CD4-positive, alpha-beta T cell (primary cell): Measurements from ENCODE around the gene MAPRE2. TPM values are rescaled to one million over a fixed set of nuclear protein-coding genes. Genes with fewer than 3 reads are reported as not detected.

ENCODE experiments used
- ATAC-seq: fragments of 200-7000 bp; cut with Tn5 transposase; one replicate; pipeline ENCODE4 v1.10.0; 2022; ENCODE audit warnings: mild to moderate bottlenecking; ENCODE audit not compliant: poor library complexity
- CTCF ChIA-PET: fragments of 350-600 bp; sonication (Branson Sonifier 250); formaldehyde crosslinking; loops from one replicate; lab custom pipeline; 2021; ENCODE audit warnings: antibody characterized with exemption, inconsistent platforms; lab: Charles Lee
- POLR2A ChIA-PET: fragments of 350-600 bp; sonication (Branson Sonifier 250); formaldehyde crosslinking; loops from one replicate; lab custom pipeline; 2021; ENCODE audit warnings: antibody characterized with exemption, inconsistent platforms; lab: Charles Lee
- DNase-seq, 14 experiments: peaks; one replicate each; pipeline ENCODE4 v3.0.0-alpha.2; 2013 to 2020; ENCODE audit warnings: mixed read lengths in 2 of 14
- H3K27ac ChIP-seq, 2 donors: one replicate each; pipeline versions ENCODE4 v1.5.1 to v1.7.0; 2013; ENCODE audit warnings: low read length in 2 of 2, low read depth in 1 of 2, mild to moderate bottlenecking in 1 of 2
- H3K27me3 ChIP-seq, 2 experiments: 1 replicate in 1 of 2; 2 replicates in 1 of 2; pipeline versions ENCODE4 v1.6.1 to v1.7.0; 2013; ENCODE audit warnings: low read length in 2 of 2, control low read depth in 1 of 2, mild to moderate bottlenecking in 1 of 2, moderate library complexity in 1 of 2; ENCODE audit not compliant: insufficient read depth in 2 of 2, control insufficient read depth in 1 of 2
- H3K36me3 ChIP-seq: one replicate; pipeline ENCODE4 v1.6.1; 2013; ENCODE audit warnings: low read length, control low read depth; ENCODE audit not compliant: insufficient read depth
- H3K4me1 ChIP-seq: one replicate; pipeline ENCODE4 v1.6.1; 2013; ENCODE audit warnings: low read length, control low read depth; ENCODE audit not compliant: insufficient read depth
- H3K4me3 ChIP-seq: one replicate; pipeline ENCODE4 v1.5.1; 2013; ENCODE audit warnings: mild to moderate bottlenecking, low read length, moderate library complexity
- H3K9me3 ChIP-seq, 2 experiments: 1 replicate in 1 of 2; 2 replicates in 1 of 2; pipeline versions ENCODE4 v1.6.1 to v1.7.0; 2013; ENCODE audit warnings: low read length in 2 of 2, mild to moderate bottlenecking in 2 of 2, control low read depth in 1 of 2, moderate library complexity in 1 of 2; ENCODE audit not compliant: control insufficient read depth in 1 of 2, insufficient read depth in 1 of 2
- H3K27ac Mint-ChIP-seq: one replicate; pipeline ENCODE4 v1.8.0; 2020; ENCODE audit warnings: mixed read lengths
- H3K27me3 Mint-ChIP-seq: one replicate; pipeline ENCODE4 v1.8.0; 2021; ENCODE audit warnings: mixed read lengths
- H3K36me3 Mint-ChIP-seq: one replicate; pipeline ENCODE4 v1.8.0; 2021; ENCODE audit warnings: low read depth, mixed read lengths
- H3K4me1 Mint-ChIP-seq: one replicate; pipeline ENCODE4 v1.8.0; 2021; ENCODE audit warnings: low read depth, mixed read lengths
- H3K4me3 Mint-ChIP-seq: one replicate; pipeline ENCODE4 v1.8.0; 2020; ENCODE audit warnings: mild to moderate bottlenecking, mixed read lengths
- H3K9me3 Mint-ChIP-seq: one replicate; pipeline ENCODE4 v1.8.0; 2020; ENCODE audit warnings: mixed read lengths
- intact Hi-C, 2 experiments: fragments of 100-400 bp; cut with DNase I in 1 of 2; cut with micrococcal nuclease in 1 of 2; formaldehyde crosslinking; loops; one replicate each; pipeline versions ENCODE4 v1.15.1 to v1.9.0; 2023 to 2025; cut with DNase I, micrococcal nuclease
- total RNA-seq, 174 experiments: library from RNA in 2 of 174; stranded (reverse) in 2 of 174; gene quantifications; one replicate each; pipeline ENCODE4 v1.2.3 and lab custom pipeline; 2021 to 2026
- TF ChIP-seq, protein P1 (sequence below): fragments of 200-600 bp; IDR thresholded peaks from one replicate; pipeline ENCODE4 v1.8.0; 2022; ENCODE audit warnings: antibody characterized with exemption, mild to moderate bottlenecking

MAPRE2 gene
- total RNA-seq, 2 experiments from 2014 or later: 108 to 112 TPM

DNA sequence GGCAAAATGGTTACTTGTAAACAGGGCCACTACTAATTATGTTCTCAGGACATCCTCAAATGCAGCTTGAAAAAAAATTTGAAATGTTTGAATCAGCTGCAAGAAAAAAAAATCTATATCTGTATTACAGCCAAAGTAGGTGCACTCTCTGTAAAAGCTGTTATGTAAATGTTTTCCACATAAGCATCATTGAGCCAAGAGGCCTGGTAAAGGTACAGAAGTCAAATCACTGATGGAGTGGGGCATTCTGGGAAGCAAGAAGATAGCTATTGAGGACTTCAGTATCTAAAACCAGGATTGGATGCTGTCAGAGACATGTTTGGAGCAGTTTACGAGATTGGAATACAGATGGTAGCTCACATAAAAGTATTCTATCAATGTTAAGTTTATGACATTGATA, 80.3 kb downstream of the MAPRE2 start:
- POLR2A ChIA-PET: interaction anchor here (1.4 kb wide), 1 partner anchor 92 kb away, joined by 4 read pairs; no protein-coding TSS in a partner anchor
- intact Hi-C loops: loop anchor here in 1 of 2 experiments (2.0 to 5.0 kb wide), 2 partner anchors 15 to 94 kb away; no protein-coding TSS in a partner anchor
- H3K4me1 ChIP-seq: peaks cover 23% of the 10 kb centered on the region
- peak overlapping the region; percentile 39 for H3K27ac Mint-ChIP-seq
- no peaks in the 10 kb centered on the region for H3K27me3 ChIP-seq
- peaks cover 81% of the 10 kb centered on the region for H3K4me1 Mint-ChIP-seq
- peaks cover 0 to 3% of the 10 kb centered on the region in 2 experiments for H3K9me3 ChIP-seq
- H3K27ac ChIP-seq: no peak overlapping the region
- TF ChIP-seq, protein P1, sequence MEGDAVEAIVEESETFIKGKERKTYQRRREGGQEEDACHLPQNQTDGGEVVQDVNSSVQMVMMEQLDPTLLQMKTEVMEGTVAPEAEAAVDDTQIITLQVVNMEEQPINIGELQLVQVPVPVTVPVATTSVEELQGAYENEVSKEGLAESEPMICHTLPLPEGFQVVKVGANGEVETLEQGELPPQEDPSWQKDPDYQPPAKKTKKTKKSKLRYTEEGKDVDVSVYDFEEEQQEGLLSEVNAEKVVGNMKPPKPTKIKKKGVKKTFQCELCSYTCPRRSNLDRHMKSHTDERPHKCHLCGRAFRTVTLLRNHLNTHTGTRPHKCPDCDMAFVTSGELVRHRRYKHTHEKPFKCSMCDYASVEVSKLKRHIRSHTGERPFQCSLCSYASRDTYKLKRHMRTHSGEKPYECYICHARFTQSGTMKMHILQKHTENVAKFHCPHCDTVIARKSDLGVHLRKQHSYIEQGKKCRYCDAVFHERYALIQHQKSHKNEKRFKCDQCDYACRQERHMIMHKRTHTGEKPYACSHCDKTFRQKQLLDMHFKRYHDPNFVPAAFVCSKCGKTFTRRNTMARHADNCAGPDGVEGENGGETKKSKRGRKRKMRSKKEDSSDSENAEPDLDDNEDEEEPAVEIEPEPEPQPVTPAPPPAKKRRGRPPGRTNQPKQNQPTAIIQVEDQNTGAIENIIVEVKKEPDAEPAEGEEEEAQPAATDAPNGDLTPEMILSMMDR: no peak
- CTCF ChIA-PET: interaction anchor here (1.8 kb wide), 1 partner anchor 92 kb away, joined by 6 read pairs; no protein-coding TSS in a partner anchor
- no peak overlapping the region for H3K4me3 ChIP-seq
- H3K4me3 Mint-ChIP-seq: no peak overlapping the region
- H3K36me3 ChIP-seq: peaks cover 14% of the 10 kb centered on the region
- H3K9me3 Mint-ChIP-seq: no peaks in the 10 kb centered on the region
- H3K27me3 Mint-ChIP-seq: no peaks in the 10 kb centered on the region
- ATAC-seq: no peak
- H3K36me3 Mint-ChIP-seq: peaks cover 50% of the 10 kb centered on the region
- DNase-seq: no peak

- Mint-ChIP-seq H3K27ac (peak overlapping the region; percentile 39), H3K4me1 (peaks cover 70% of the 10 kb centered on the region)
- peak in 3 of 14 experiments; percentile 35 to 45 (median 45) for DNase-seq
Observed at GRCh38 chr18:35122586-35123224, 81.5 kb downstream of the MAPRE2 start.

DNA sequence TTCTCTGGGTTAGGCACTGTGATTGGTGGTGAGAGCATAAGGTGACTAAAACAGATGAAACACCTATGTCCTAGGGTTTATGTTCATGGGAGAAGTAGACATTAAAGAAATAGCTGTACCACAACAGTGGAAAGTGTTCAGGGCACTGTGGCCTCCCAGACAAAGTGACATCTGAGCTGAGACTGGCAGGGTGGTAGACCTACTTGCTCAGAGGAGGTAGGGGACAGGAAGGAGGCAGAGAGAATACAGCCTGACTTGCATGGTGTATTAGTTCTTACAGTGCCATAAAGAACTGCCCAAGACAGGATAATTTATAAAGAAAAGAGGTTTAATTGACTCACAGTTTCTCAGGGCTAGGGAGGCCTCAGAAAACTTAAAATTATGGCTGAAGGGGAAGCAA, 82.6 kb downstream of the MAPRE2 start:
- intact Hi-C loops: loop anchor here in 1 of 2 experiments (5.0 kb wide), 1 partner anchor 97 kb away; no protein-coding TSS in a partner anchor
- ChIA-PET POLR2A (no interaction called here), CTCF (no interaction called here)
- no peak for DNase-seq
- H3K27ac Mint-ChIP-seq: peak overlapping the region; percentile 39
- TF ChIP-seq, protein P1: no peak
- peaks cover 28% of the 10 kb centered on the region for H3K36me3 ChIP-seq
- no peak for ATAC-seq
- H3K4me1 Mint-ChIP-seq: peaks cover 58% of the 10 kb centered on the region
- H3K27me3 Mint-ChIP-seq: no peaks in the 10 kb centered on the region
- peaks cover 14% of the 10 kb centered on the region for H3K4me1 ChIP-seq
- H3K27ac ChIP-seq: no peak overlapping the region
- no peaks in the 10 kb centered on the region for H3K9me3 Mint-ChIP-seq
- no peak overlapping the region for H3K4me3 Mint-ChIP-seq
- H3K9me3 ChIP-seq: peaks cover 0 to 3% of the 10 kb centered on the region in 2 experiments
- H3K36me3 Mint-ChIP-seq: peaks cover 61% of the 10 kb centered on the region
- H3K27me3 ChIP-seq: no peaks in the 10 kb centered on the region
- H3K4me3 ChIP-seq: no peak overlapping the region

More at GRCh38 chr18:35122586-35123224, 81.5 kb downstream of the MAPRE2 start:
- peak; percentile 65 for ATAC-seq
- H3K27ac ChIP-seq: no peak overlapping the region
- H3K36me3 Mint-ChIP-seq: peaks cover 55% of the 10 kb centered on the region
- no peak overlapping the region for H3K4me3 Mint-ChIP-seq
- POLR2A ChIA-PET: interaction anchor here (1.4 kb wide), 1 partner anchor 93 kb away, joined by 4 read pairs; no protein-coding TSS in a partner anchor
- intact Hi-C loops: loop anchor here in 1 of 2 experiments (5.0 kb wide), 1 partner anchor 95 kb away; no protein-coding TSS in a partner anchor
- TF ChIP-seq, protein P1: no peak
- peaks cover 0 to 3% of the 10 kb centered on the region in 2 experiments for H3K9me3 ChIP-seq
- H3K27me3 ChIP-seq: no peaks in the 10 kb centered on the region
- no peak overlapping the region for H3K4me3 ChIP-seq
- CTCF ChIA-PET: interaction anchor here (0.9 kb wide), 1 partner anchor 96 kb away, joined by 3 read pairs; no protein-coding TSS in a partner anchor
- peaks cover 14% of the 10 kb centered on the region for H3K4me1 ChIP-seq
- peaks cover 19% of the 10 kb centered on the region for H3K36me3 ChIP-seq
- no peaks in the 10 kb centered on the region for H3K9me3 Mint-ChIP-seq
- H3K27me3 Mint-ChIP-seq: no peaks in the 10 kb centered on the region
